Tibial artery (tissue), 4 donors: Measurements from ENCODE around the gene TXLNA.
"Not testable (repeated sequence)": the region's sequence is repeated elsewhere in the genome, so short reads cannot be mapped to it uniquely, and the experiment has no call there.

Experiments used
- DNase-seq, 2 donors: peaks; one replicate each; pipeline ENCODE4 v3.0.0-alpha.2; 2019
- H3K27ac ChIP-seq, 2 donors: fragments of 200-600 bp; sonication (generic) in 1 of 2; 1 replicate in 1 of 2; 2 replicates in 1 of 2; pipeline ENCODE4 v1.5.1; 2018 to 2019; ENCODE audit warnings: mild to moderate bottlenecking in 1 of 2
- H3K27me3 ChIP-seq, 2 donors: fragments of 200-600 bp; sonication (generic) in 1 of 2; one replicate each; pipeline versions ENCODE4 v1.5.1 to v1.6.0; 2016 to 2019
- H3K36me3 ChIP-seq, 3 donors: fragments of 200-600 bp; sonication (generic) in 2 of 3; one replicate each; pipeline ENCODE4 v1.5.1; 2016 to 2019; ENCODE audit warnings: mild to moderate bottlenecking in 2 of 3
- H3K4me1 ChIP-seq, 4 donors: fragments of 200-600 bp; sonication (generic) in 2 of 4; 1 replicate in 3 of 4; 2 replicates in 1 of 4; pipeline ENCODE4 v1.5.1; 2016 to 2019
- H3K4me3 ChIP-seq, 2 donors: fragments of 200-600 bp; sonication (generic) in 1 of 2; 1 replicate in 1 of 2; 2 replicates in 1 of 2; pipeline ENCODE4 v1.5.1; 2018 to 2019; ENCODE audit warnings: mild to moderate bottlenecking in 2 of 2
- H3K9me3 ChIP-seq, 3 donors: fragments of 200-600 bp; sonication (generic) in 1 of 3; one replicate each; pipeline ENCODE4 v1.5.1; 2016 to 2019
- CTCF ChIP-seq, 2 experiments: fragments of 200-600 bp in 1 of 2; fragments of 450-650 bp in 1 of 2; IDR thresholded peaks; one replicate each; pipeline ENCODE4 v1.5.1; 2017 to 2019; ENCODE audit warnings: antibody characterized with exemption in 2 of 2, mild to moderate bottlenecking in 1 of 2, moderate library complexity in 1 of 2
- intact Hi-C: fragments of 100-400 bp; cut with DNase I; formaldehyde crosslinking; loops from one replicate; pipeline ENCODE4 v1.15.0; 2023; ENCODE audit warnings: low total_unique reads

TXLNA gene

DNA sequence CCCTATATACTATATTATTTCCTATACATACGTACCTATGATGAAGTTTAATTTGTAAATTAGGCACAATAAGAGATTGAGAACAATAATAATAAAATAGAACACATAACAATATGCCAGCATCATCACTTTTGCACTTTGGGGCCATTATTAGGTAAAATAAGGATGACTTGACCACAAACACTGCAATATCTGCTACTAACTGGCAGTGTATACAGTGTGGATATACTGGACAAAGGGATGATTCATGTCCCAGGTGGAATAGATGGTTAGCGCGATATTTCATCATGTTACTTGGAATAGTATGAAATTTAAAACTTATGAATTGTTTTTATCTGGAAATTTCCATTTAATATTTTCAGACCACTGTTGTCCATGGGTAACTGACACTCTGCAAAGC lies 35.4 kb upstream of the TXLNA start:
- Histone ChIP-seq H3K27ac (no peak overlapping the region), H3K36me3 (peaks cover 5 to 8% (median 5%) of the 10 kb centered on the region in 3 donors), H3K27me3 (no peaks in the 10 kb centered on the region), H3K9me3 (no peaks in the 10 kb centered on the region), H3K4me1 (peaks cover 0 to 19% (median 9%) of the 10 kb centered on the region in 4 donors), H3K4me3 (no peak overlapping the region)
- intact Hi-C loops: no loop called here
- DNase-seq: no peak
- no peak for TF ChIP-seq CTCF (IDR thresholded peaks at IDR 0.05)

DNA sequence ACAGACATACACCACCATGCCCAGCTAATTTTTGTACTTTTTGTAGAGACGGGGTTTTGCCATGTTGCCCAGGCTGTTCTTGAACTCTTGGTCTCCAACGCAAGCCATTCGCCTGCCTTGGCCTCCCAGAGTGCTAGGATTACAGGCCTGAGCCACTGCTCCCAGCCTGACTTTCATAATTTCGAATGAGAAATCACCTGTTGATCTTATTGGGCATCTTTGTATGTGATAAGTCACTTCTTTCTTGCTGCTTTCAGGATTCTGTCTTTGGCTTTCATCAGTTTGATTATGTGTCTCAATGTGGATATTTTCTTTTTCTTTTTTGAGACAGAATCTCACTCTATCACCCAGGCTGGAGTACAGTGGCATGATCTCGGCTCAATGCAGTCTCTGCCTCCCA lies 31.7 kb upstream of the TXLNA start:
- H3K4me3 ChIP-seq, H3K9me3 ChIP-seq, H3K27me3 ChIP-seq, H3K27ac ChIP-seq, intact Hi-C loops, DNase-seq: not testable (repeated sequence)
- Histone ChIP-seq H3K4me1 (peaks cover 0 to 18% (median 6%) of the 10 kb centered on the region in 4 donors), H3K36me3 (peaks cover 5 to 10% (median 5%) of the 10 kb centered on the region in 3 donors)

GRCh38 chr1:32150847-32151246 lies 28.6 kb upstream of the TXLNA start:
- Histone ChIP-seq H3K9me3 (no peaks in the 10 kb centered on the region), H3K4me1 (peaks cover 0 to 13% (median 3%) of the 10 kb centered on the region in 4 donors), H3K4me3 (no peak overlapping the region), H3K27me3 (no peaks in the 10 kb centered on the region), H3K27ac (no peak overlapping the region), H3K36me3 (peaks cover 11 to 18% (median 17%) of the 10 kb centered on the region in 3 donors)
- intact Hi-C loops: no loop called here
- DNase-seq: no peak
- no peak for TF ChIP-seq CTCF (IDR thresholded peaks at IDR 0.05)

DNA sequence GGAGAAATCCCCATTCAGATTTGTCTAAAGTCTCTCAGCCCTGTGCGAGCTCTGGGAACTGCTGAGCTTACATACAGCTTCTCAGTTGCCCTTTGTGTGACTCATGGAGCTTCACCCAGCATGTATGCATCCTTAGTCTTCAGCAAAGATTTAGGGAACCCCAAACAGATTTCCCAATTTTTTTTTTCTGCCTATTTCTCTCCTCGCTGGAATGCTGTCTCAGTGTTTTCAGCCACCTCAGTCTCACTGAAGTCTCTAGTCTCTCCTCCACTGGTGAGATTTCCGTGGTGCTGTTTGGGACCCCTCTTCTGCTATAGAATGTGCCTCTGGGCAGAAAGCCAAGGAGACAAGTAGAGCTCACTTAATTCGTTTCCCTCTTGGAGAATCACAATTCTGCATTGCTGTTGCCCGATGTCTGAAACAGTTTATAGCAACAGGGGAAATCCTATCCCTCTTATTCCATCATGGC lies 28.1 kb upstream of the TXLNA start:
- H3K4me3 ChIP-seq: no peak overlapping the region
- DNase-seq: no peak

GRCh38 chr1:32159189-32159588 lies 20.3 kb upstream of the TXLNA start:
- no peak for TF ChIP-seq CTCF (IDR thresholded peaks at IDR 0.05)
- H3K36me3 ChIP-seq: peaks cover 88 to 97% (median 88%) of the 10 kb centered on the region in 3 donors

More for the DNA sequence above, 28.1 kb upstream of the TXLNA start:
- no peak overlapping the region for H3K27ac ChIP-seq
- no peak for TF ChIP-seq CTCF (IDR thresholded peaks at IDR 0.05)
- intact Hi-C loops: no loop called here
- H3K4me1 ChIP-seq: peaks cover 0 to 13% (median 3%) of the 10 kb centered on the region in 4 donors
- peaks cover 16 to 23% (median 21%) of the 10 kb centered on the region in 3 donors for H3K36me3 ChIP-seq
- H3K9me3 ChIP-seq: no peaks in the 10 kb centered on the region
- no peaks in the 10 kb centered on the region for H3K27me3 ChIP-seq

DNA sequence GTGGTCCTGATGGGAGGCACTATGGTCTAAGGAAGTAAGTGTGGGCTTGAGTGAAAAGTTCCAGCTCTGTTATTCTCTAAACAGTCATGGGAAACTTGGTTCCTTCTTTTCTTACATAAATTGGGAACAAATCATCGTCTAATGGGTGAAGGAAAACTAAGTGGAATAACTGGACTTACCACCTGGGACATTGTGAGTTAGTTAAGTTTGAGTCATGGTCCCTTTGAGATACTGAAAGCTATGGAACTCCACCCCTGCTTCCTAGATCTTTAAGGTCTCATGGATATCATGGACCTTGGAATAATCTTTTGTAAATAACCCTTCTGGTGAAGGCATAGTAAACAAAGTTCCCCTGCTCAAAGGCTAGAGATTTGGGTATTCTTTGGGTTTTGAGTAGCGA lies 16.1 kb upstream of the TXLNA start:
- Histone ChIP-seq H3K4me1 (no peaks in the 10 kb centered on the region), H3K27ac (no peak overlapping the region), H3K4me3 (no peak overlapping the region), H3K27me3 (no peaks in the 10 kb centered on the region), H3K9me3 (no peaks in the 10 kb centered on the region), H3K36me3 (peaks cover 91 to 100% (median 94%) of the 10 kb centered on the region in 3 donors)
- intact Hi-C loops: no loop called here
- no peak for DNase-seq
- TF ChIP-seq CTCF (IDR thresholded peaks at IDR 0.05): no peak

More at GRCh38 chr1:32159189-32159588, 20.3 kb upstream of the TXLNA start:
- intact Hi-C loops: no loop called here
- no peaks in the 10 kb centered on the region for H3K9me3 ChIP-seq
- H3K4me1 ChIP-seq: no peaks in the 10 kb centered on the region
- no peak overlapping the region for H3K27ac ChIP-seq
- H3K4me3 ChIP-seq: no peak overlapping the region
- no peak for DNase-seq
- H3K27me3 ChIP-seq: no peaks in the 10 kb centered on the region

- H3K9me3 ChIP-seq, H3K27me3 ChIP-seq, intact Hi-C loops, H3K4me1 ChIP-seq, H3K27ac ChIP-seq, H3K4me3 ChIP-seq, DNase-seq: not testable (repeated sequence)
- peaks cover 87 to 100% (median 94%) of the 10 kb centered on the region in 3 donors for H3K36me3 ChIP-seq
Observed at GRCh38 chr1:32165633-32166032, 13.8 kb upstream of the TXLNA start.
